NCI-H748 (cell line): ENCODE results near the gene FBLN2.

ENCODE experiments used
- DNase-seq: peaks from one replicate; lab custom pipeline; 2025; ENCODE audit not compliant: unreplicated experiment; lab: John Stamatoyannopoulos, UW

Gene FBLN2

DNA sequence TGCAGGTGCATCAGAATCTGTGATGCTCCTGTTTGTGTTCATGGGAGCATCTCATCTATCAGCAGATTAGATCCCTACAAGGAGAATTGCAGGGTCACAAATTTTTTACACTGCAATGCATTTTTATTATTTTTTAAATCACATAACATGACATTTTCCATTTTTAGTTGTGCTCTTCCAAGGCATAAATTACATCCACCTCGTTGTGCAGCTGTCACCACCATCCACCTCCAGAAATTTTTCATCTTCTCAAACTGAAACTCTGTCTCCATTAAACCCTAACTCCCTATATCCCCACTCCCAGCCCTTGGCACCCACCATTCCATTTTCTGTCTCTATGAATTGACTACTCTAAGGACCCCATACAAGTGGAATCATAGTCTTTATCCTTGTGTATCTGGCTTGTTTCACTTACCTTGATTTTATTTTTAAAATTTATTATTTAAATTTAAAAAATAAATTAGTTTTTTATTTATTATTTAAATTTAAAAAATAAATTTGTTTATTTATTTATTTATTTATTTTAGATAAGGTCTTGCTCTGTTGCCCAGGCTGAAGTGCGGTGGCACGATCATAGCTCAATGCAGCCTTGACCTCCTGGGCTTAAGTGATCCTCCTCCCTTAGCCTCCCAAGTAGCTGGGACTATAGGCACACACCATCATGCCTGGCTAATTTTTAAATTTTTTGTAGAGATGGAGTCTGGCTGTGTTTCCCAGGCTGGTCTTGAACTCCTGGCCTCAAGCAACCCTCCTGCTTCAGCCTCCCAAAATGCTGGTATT is 47.7 kb downstream of the FBLN2 start:
- no peak for DNase-seq

DNA sequence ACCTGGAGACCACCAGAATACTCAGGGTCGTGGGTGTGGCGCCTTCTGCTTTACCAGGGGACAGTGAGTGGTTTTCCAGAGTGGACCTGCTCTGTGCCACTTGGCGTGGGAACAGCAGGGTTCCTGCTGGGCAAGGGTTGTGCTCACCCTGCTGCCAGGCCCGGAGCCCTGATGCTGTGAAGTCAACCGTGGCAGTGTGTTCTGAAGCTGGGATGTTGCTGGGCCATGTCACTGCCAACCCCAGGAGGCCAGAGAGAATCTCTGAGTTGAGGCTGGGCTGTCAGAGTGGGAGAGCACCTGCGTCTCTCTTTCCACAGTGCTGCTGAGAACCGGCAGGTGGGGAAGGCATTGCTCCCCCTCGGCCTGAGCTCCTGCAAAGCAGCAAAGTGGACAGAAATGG is 48.7 kb downstream of the FBLN2 start:
- no peak for DNase-seq

DNA sequence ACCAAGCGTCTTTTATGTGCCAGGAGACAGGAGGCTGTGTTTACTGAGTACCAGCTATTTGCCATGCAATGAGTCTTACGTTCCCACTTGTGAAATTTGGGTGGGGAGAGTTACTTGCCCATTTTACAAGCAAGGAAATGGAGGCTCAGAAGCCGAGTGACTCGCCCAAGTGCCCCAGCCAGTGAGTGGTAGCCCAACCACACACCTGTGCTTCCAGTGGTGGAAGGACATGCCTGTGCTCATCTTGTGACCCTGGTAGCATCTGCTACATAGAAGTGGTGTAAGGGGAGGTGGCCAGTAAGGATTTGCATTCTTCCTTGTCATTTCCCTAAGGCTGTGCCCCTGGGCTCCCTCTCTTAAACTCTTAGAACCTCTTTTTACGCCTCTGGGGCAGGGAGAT is 49.3 kb downstream of the FBLN2 start:
- no peak for DNase-seq

DNA sequence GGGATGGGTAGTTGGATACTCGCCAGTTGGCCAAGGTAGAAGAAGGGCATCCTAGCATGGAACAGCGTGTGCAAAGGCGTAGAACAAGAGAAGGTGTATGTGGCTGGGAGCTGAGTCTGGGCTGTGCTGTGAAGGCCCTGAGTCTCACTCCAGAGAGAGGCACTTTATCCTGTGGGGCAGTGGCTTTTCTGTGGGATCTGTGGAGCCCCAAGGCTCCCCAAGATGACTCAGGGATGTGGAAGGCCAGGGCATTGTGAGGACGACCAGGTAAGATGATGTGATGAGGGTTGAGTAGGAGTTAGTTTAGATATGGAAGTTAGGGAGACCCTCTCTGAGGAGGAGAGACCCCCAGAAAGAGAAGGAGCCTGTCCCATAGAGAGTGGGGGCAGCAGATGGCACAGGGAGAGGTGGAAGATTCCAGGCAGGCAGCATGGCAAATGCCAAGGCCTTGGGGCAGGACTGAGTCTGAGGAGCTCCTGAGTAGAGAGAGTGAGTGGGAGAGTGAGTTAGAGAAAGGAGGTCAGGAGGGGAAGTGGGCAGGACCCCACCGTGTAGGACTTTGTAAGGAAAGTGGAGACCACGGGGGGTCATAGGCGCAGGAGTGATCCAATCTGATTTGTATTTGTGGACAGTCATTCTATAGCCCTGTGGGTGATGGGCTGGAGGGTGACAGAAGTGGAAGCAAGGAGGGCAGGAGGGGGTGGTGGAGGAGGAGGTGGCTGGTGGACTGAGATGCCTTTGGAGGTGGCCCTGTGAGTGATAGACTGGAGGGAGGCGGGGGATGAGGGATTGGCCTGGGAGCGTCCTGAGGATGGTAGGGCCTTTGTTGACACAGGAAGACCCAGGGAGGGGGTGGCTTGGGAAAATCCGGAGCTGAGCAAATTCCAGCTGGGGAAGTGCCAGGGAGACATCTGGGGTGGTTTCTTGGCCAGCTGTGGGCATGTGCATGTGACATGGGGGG is 50.3 kb downstream of the FBLN2 start:
- no peak for DNase-seq

DNA sequence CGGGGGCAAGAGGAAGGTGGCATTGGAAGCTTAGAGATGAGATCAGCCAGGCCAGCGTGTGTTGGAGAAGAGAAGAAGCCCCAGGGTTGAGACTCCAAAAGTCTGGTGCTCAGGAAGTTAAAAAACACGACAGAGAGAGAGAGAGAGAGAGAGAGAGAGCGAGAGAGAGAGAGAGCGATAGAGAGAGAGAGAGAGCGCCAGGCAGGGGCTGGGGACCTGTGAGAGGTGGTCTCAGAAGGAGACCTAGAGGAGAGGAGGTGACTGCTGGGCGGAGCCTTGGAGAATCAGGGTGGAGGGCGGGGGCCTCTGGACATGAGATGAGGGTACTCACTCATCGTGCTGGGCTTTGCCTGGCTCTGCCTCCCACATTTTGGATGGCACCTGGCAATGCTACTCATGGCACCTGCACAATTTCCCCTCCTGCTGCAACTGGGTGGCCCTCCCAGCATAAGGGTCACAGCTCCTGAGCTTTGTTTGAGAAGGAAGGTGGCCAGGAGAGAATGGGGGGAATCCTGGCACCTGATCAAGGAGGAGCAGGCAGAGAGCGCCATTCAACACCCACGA is 51.0 kb downstream of the FBLN2 start:
- DNase-seq, result no peak

DNA sequence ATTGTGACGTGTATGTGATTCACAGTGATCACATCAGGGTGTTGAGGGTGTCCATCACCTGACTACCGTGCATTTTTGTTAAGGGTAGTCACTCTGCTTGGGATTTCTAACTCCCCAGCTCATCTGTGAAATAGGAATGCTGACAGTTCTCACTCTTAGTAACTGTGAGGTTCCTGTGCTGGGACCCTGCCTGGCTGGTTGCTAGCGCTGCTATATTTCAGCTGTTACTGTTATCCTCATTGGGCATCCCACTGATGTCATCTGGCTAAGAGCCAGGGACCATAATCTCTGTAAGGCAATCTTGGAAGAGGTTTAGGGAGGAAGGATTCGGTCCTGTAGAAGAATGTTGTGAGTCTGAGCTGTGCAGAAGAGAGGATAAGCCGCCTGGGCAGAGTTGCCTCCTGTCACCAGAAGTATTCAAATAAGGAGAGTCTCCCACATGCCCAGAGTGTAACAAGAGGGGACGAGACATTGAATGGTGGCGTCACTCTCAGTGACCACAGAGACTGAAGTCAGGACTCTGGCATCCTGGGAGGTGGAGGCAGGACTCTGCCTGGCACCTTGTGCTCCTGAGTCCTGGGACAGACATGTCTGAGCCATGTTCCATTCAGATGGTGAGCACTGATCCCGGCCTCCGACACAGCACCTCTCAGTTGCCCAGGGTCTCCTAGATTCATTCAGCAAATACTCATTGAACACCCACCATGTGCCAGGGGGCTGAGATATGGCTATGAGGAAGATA is 52.2 kb downstream of the FBLN2 start:
- DNase-seq, result no peak

DNA sequence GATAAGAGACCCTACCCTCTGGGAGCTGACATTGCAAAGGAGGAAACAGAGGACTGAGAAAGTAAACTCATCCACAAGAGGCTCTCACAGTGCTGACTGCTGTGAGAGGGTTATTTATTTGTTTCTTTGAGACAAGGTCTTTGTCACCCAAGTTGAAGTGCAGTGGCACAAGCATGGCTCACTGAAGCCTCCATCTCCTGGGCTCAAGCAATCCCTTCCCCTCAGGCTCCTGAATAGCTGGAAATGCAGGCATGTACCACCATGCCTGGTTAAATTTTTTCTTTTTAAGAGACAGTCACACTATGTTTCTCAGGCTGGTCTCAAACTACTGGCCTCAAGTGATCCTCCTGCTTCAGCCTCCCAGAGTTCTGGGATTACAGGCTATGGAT is 52.8 kb downstream of the FBLN2 start:
- no peak for DNase-seq

DNA sequence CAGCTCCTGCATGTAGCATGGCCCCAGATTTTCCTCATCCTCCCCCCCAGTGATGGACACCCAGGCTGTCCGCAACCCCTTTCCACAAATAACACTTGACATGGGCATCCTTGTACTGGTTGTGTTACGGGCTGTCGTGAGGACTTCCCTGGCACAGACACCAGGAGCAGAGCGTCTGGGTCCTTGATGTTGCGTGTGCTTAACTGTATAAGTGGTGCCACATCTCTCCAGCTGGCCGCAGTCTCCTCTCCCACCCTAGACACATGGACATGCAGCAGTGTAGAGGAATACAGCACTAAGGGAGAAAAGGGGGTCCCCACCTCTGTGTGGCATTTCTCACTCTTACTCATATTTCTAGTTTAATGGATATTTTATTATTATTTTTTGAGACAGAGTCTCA is 56.6 kb downstream of the FBLN2 start:
- no peak for DNase-seq

DNA sequence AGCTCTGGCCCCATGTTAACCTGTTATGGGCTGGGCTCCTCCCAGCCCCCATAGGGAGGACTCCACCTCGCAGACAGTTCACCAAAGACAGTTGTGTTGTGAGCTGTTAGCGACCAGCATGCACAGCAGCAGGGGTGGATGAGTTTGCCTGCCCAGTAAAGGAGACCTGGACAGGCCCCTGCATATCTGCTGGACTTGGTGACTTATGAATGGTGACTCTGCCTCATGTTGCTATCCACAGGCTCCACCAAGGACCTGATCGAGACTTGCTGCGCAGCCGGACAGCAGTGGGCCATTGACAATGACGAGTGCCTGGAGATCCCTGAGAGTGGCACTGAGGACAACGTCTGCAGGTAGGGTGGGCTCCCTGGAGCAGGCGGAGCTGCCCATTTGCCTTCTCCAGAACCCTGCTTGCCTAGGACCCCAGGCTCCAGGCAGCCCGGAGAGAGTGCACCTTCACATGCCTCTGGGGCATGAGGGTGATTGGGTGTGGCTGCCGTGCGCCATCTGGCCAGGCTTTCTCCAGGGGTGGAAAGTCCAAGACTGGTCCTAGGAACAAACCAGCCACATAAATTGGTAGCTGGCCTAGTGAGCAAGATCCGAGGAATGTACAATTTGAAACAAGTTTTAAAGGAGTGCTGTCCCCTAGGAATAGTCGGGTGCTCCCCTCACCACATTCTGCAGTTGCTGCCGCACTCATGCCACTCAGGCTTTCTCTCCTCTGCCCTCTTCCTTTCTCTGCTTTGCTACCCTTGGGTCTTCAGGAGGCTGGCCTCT is 59.1 kb downstream of the FBLN2 start:
- no peak for DNase-seq

DNA sequence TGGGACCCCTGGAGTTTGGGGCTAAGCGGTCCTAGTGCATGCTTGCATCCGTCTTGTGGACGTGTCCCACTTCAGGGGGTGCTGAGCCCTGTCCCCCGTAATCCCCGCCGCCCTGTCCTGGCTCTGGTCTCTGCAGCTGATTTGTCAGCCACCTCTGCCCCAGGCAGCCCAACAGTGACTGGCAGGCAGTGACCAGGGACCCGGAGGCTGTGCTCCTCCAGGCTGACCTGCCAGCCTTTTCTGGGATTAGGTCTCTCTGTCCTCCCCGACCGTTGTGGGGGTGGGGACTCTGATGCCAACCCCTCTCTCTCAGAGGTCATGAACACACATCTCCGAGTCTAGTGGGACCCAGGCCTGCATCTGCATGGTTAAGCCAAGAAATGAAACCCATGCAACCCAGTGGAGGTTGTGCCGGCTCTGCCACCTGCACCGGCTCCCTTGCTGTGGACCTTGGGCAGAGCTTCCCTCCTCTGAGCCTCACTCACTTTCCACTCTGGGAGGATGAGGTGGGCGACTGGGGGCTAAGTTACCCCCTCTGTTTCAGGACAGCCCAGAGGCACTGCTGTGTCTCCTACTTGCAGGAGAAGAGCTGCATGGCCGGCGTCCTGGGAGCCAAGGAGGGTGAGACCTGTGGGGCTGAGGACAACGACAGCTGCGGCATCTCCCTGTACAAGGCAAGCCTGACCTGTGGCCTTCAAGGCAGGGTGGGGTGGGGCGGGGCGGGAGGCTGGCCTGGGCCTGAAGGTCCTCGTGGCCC is 60.2 kb downstream of the FBLN2 start:
- no peak for DNase-seq

DNA sequence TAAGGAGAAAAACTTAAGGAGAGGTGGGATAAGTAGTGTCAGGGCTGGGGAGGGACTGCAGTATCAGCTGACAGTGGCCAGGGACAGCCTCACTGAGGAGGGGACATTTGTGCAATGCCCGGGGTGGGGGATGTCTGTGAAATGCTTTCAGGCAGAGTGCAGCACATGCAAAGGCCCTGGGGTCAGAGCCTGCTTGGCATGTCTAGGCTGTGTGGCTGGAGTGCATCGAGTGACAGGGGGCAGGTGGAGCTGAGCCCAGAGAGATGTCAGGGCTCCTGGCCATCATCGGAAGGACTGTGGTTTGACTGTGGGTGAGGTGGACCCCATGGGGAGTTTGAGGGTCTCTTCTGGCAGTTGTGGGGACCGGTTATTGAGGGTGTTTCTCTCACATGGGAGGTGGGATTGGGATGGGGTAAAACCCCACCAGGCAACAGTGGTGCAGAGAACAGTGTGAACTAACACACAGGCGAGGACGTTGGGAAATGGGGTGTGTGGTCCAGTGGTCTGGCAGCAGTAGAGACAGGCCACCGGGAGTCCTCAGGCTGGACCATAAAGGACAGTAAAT is 61.2 kb downstream of the FBLN2 start:
- no peak for DNase-seq

DNA sequence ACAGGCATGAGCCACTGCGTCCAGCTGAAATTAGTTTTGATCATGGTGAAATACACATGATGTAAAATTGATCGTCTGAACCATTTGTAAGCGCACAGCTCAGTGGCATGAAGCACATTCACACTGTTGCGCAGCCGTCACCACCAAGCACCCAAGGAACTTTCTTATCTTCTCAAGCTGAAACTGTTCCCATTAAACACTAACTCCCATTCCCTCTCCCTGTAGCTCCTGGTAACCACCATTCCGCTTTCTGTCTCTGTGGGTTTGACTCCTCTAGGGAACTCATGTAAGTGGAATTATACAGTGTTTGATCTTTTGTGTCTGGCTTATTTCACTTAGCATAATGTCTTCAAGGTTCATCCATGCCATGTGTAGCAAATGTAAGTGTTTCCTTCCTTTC is 62.3 kb downstream of the FBLN2 start:
- DNase-seq, result no peak

DNA sequence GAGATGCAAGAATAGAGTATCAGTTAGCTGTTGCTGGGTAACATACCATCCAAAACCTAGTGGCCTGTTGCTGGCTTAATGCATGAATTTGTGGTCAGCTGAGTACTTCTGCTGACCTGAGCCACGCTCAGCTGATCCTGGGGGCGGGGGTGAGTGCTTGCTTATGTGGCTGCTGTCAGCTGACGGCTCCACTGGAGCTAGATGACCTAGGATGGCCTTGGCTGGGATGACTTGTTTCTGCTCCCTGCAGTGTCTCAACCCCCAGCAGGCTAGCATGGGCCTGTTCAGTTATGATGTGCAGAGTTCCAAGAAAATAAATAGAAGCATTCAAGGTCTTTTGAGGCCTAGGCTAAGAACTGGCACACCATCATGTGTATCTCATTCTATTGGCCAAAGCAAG is 63.9 kb downstream of the FBLN2 start:
- no peak for DNase-seq

DNA sequence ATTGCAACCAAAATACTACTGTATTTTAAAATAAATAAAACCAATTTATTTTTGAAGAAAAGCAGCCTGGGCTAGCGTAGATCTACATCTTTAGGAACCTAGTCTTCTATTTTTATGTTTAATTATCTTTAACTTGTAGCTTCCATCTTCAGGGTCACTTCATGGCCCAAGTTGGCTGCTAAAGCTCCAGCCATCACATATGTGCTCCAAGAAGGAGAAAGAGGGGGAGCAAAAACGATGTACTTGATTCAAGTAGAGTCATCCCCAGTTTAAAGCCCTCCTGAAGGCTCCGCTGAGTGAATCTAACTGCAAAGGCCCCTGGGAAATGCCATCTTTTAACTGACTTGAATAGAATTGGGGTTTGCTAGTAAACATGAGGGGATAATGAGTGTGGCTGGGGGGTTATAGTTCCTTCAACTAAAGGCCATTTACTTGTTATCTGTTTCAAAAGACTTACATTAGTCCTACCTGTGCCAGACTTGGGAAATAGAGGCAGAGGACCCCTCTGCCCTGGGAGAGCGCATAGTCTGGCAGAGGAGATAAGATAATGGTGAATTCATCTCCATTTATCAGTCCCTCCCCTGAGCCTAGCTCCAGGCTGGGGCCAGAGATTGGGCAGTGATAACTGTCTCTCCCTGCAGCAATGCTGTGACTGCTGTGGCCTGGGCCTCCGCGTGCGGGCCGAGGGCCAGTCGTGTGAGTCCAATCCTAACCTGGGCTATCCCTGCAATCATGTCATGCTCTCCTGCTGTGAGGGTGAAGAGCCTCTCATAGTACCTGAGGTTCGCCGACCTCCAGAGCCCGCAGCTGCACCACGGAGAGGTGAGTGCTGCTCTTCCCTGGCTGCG is 64.6 kb downstream of the FBLN2 start:
- DNase-seq, result no peak

DNA sequence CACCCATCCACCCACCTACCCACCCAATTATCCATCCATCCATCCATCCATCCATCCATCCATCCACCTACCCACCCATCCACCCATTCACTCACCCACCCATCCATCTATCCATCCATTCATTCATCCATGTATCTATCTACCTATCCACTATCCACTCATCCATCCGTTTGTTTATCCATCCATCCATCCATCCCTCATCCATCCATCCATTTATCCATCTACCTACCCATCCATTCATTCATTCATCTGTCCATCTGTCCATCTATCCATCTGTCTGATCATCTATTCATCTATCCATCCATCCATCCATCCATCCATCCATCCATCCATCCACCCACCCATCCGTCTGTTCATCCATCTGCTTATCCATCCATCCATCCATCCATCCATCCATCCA is 65.7 kb downstream of the FBLN2 start:
- no peak for DNase-seq

DNA sequence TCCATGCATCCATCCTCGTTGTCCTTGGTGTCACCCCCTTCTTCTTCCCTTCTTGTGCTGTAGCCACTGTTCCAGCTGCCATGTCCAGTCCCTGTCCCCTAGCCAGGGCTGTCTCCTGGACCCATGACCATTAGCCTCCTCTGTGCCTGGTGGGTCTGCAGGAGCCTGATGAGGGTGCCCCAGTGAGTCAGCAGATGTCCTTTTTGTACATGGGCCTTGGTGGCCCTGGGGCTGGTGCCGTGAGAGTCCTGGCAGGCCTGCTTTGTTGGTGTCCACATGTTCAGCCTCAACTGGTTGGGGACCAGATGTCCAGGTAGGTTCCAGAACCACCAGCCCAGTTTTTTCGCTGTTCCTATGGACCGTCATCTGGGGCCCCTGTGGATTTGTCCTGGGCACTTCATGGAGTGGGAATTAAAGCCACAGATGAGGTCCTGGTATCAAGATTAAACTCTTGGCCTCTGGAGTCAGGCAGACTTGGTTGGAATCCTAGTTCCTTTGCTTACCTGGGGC is 66.1 kb downstream of the FBLN2 start:
- DNase-seq, result no peak

DNA sequence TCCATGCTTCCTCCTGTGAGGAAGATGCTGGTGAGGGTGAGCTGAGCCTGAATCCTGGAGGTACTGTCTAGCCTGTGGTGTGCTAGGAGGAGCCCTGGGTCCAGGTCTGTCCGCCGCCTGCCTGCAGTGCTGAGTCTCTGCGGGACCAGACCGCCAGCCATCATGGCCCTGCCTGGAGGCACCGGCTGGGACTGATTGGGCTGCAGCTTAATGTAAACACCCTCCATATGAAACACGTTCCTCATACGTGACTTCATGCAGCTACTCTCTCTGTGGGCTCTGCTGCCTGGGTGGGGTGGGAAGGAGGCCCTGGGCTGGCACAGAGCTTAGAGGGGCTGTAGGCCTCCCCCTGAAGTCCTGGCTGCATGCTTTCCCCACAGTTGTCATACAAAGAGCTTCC is 67.4 kb downstream of the FBLN2 start:
- DNase-seq, result no peak

DNA sequence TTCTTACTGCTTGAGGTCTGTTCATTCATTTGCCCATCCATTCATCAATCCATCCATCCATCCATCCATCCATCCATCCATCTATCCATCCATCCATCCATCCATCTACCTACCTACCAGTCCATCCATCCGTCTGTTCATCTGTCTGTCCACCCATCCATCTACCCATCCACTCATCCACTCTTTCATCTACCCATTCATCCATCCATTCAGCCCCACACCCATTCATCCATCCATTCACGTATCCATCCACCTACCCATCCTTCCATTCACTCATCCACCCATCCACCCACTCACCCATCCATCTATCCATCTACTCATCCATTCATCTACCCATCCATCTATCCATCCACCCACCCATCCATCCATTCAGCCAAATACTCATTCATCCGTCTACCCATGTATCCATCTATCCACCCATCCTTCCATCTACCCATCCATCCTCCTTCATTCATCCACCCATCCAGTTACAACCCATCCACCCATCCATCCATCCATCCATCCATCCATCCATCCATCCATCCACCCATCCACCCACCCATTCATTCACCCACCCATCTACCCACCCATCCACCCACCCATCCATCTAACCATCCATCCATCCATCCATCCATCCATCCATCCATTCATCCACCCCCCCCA is 68.3 kb downstream of the FBLN2 start:
- DNase-seq, result no peak
